Lower leg skin (tissue), 3 donors: ENCODE results near the gene SCFD2.

Experiments used
- CTCF ChIP-seq, 3 donors: fragments of 450-650 bp; IDR thresholded peaks; one replicate each; pipeline ENCODE4 v1.5.1; 2016; ENCODE audit warnings: antibody characterized with exemption in 3 of 3, mild to moderate bottlenecking in 3 of 3, moderate library complexity in 2 of 3
- POLR2A ChIP-seq, 2 donors: fragments of 450-650 bp; IDR thresholded peaks; one replicate each; pipeline ENCODE4 v1.6.1; 2016 to 2017; ENCODE audit warnings: antibody characterized with exemption in 2 of 2, mild to moderate bottlenecking in 1 of 2, moderate library complexity in 1 of 2

GRCh38 chr4:52945982-52946381 lies 419.9 kb downstream of the SCFD2 start:
- TF ChIP-seq CTCF (IDR thresholded peaks at IDR 0.05) (no peak), POLR2A (IDR thresholded peaks at IDR 0.05) (no peak)
